GM12891 (cell line): ENCODE results near the gene PTPRJ.

Experiments
- PAX5 ChIP-seq: IDR thresholded peaks from 2 replicates; pipeline ENCODE4 v1.6.1; 2011; ENCODE audit warnings: low read length, moderate library complexity, mild to moderate bottlenecking; ENCODE audit not compliant: insufficient read depth, severe bottlenecking
- POLR2A ChIP-seq: IDR thresholded peaks from 2 replicates; pipeline ENCODE4 v1.6.1; 2011; ENCODE audit warnings: low read depth, low read length, control low read depth
- POLR2AphosphoS5 ChIP-seq: IDR thresholded peaks from 2 replicates; pipeline ENCODE4 v1.6.1; 2011; ENCODE audit warnings: low read depth, low read length, control low read depth
- POU2F2 ChIP-seq: IDR thresholded peaks from 2 replicates; pipeline ENCODE4 v1.6.1; 2011; ENCODE audit warnings: low read depth, mild to moderate bottlenecking, control low read depth, low read length, moderate library complexity
- SPI1 ChIP-seq: IDR thresholded peaks from 2 replicates; pipeline ENCODE4 v1.6.1; 2011; ENCODE audit warnings: low read depth, low read length, control low read depth
- TAF1 ChIP-seq: IDR thresholded peaks from 2 replicates; pipeline ENCODE4 v1.6.1; 2011; ENCODE audit warnings: low read depth, low read length, control low read depth

GRCh38 chr11:48164836-48165235 lies 184.5 kb downstream of the PTPRJ start:
- TF ChIP-seq POLR2A (no peak), POLR2AphosphoS5 (no peak), TAF1 (no peak), SPI1 (no peak), PAX5 (no peak), POU2F2 (no peak)
